ENCODE data around the gene RNF138.

GRCh38 chr18:32167980-32168730 lies 76.5 kb downstream of the RNF138 start:
- TF ChIP-seq POLR2A (IDR thresholded peaks at IDR 0.05) (no peak), CTCF (IDR thresholded peaks at IDR 0.05) (no peak), POLR2AphosphoS5 (IDR thresholded peaks at IDR 0.05) (no peak), EP300 (IDR thresholded peaks at IDR 0.05) (no peak)
